ENCODE results near the gene MTPN. TPM values are rescaled to one million over a fixed set of nuclear protein-coding genes. Genes with fewer than 3 reads are reported as not detected.

MTPN gene
- total RNA-seq, 1 donor from 2014 or later = 54.8 TPM

DNA sequence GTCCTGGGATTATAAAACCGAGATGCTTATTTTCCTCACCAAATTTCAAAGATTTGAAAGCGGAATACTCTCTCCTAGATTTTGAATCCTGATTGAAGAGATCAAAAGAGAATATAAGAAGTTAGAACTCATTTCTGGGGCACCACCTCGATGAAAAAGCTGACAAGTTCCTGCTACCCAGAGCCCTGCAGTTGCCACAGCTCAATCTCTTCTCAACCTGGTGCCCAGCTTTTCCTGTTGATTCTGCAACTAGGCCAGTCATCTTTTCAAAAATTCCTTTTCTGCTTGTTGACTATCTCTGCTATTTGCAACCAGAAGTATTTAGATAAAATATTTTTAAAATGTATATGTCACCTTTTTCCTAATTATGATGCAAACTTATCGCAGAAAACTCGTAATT lies 45.0 kb downstream of the MTPN start:
- Histone ChIP-seq H3K9me3 (ENCODE audit: control insufficient read depth in 3 of 3, low read length in 3 of 3) (no peaks in the 10 kb centered on the region), H3K27ac (ENCODE audit: low read depth, low read length) (no peak overlapping the region), H3K36me3 (ENCODE audit: control insufficient read depth in 3 of 3, insufficient read depth in 3 of 3, low read length in 3 of 3) (peaks cover 0 to 3% (median 3%) of the 10 kb centered on the region in 3 donors), H3K27me3 (ENCODE audit: control insufficient read depth in 3 of 3, insufficient read depth in 3 of 3, low read length in 3 of 3) (no peaks in the 10 kb centered on the region), H3K9ac (ENCODE audit: low read depth in 1 of 3, low read length in 3 of 3) (no peak overlapping the region), H3K4me1 (ENCODE audit: control insufficient read depth in 3 of 3, insufficient read depth in 3 of 3, low read length in 3 of 3) (peaks cover 13 to 22% (median 14%) of the 10 kb centered on the region in 3 donors), H3K4me3 (ENCODE audit: low read length in 3 of 3) (no peak overlapping the region)

DNA sequence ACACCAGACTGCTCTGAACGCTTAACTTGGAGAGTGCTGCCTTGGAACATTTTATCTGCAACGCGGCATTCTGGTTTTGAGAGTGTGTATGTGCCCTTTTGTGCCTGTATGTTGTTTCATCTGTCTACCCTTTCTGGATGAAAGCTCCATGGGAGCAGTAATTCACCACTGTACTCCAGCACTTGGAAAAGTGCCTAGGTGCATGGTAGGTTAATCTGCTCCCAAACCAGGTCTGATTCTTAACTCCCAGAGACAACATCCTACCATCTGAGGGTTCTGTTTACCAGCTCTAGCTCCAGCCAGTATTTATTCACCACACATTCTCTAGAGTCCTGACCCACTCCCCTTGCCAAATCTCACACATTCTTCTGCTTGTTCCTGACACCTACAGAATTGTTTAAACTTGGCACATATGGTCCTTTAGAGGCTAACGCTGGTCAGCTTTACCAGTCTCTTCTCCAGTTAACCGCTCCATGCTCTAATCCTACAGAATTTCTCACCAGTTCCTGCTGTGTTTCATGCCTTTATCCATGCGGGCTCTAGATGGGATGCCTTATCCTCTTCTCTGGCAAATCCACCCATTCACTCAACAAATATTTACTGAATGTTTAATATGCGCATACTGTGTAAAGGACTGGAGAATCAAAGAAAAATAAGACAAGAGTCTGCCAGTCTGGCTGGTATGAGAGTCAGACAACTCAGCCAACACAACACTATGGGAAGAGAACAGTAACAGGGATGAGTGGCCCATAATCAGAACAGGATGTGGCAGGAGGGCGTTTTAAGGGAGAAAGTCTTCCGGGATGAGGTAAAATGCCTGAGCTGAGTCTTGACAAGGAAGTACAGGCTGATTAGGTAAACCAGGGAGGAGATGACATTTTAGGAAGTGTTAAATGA lies 46.3 kb downstream of the MTPN start:
- Histone ChIP-seq H3K4me1 (ENCODE audit: control insufficient read depth in 3 of 3, insufficient read depth in 3 of 3, low read length in 3 of 3) (peaks cover 13 to 22% (median 14%) of the 10 kb centered on the region in 3 donors), H3K27ac (ENCODE audit: low read depth, low read length) (no peak overlapping the region), H3K9ac (ENCODE audit: low read depth in 1 of 3, low read length in 3 of 3) (no peak overlapping the region), H3K36me3 (ENCODE audit: control insufficient read depth in 3 of 3, insufficient read depth in 3 of 3, low read length in 3 of 3) (peaks cover 0 to 3% (median 3%) of the 10 kb centered on the region in 3 donors), H3K9me3 (ENCODE audit: control insufficient read depth in 3 of 3, low read length in 3 of 3) (no peaks in the 10 kb centered on the region), H3K27me3 (ENCODE audit: control insufficient read depth in 3 of 3, insufficient read depth in 3 of 3, low read length in 3 of 3) (no peaks in the 10 kb centered on the region), H3K4me3 (ENCODE audit: low read length in 3 of 3) (no peak overlapping the region)

DNA sequence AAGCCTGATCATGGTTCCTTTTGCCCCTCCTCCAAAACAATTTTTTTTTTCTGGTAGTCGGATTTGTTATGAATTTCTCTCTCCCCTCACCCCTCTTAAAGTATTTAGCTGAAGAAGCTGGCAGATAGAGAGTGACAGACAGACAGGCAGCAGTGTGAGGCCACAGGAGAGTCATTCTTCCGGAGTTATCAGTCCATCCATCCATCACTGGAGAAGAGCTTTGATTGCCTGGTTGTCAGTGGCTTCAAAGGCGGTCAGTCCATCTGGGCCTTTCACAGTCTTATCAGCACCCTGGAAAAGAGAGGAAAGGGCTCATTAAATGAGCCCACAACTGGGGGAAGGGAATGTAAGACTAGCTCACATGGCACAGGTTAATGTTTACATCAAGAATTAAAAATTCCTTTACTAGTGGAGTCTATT lies 47.4 kb downstream of the MTPN start:
- H3K36me3 ChIP-seq (ENCODE audit: control insufficient read depth in 3 of 3, insufficient read depth in 3 of 3, low read length in 3 of 3) = peaks cover 0 to 3% (median 3%) of the 10 kb centered on the region in 3 donors
- H3K9ac ChIP-seq (ENCODE audit: low read depth in 1 of 3, low read length in 3 of 3) = no peak overlapping the region
- H3K27me3 ChIP-seq (ENCODE audit: control insufficient read depth in 3 of 3, insufficient read depth in 3 of 3, low read length in 3 of 3) = no peaks in the 10 kb centered on the region
- H3K27ac ChIP-seq (ENCODE audit: low read depth, low read length) = no peak overlapping the region
- H3K4me3 ChIP-seq (ENCODE audit: low read length in 3 of 3) = no peak overlapping the region
- H3K9me3 ChIP-seq (ENCODE audit: control insufficient read depth in 3 of 3, low read length in 3 of 3) = no peaks in the 10 kb centered on the region
- peaks cover 10 to 21% (median 14%) of the 10 kb centered on the region in 3 donors for H3K4me1 ChIP-seq (ENCODE audit: control insufficient read depth in 3 of 3, insufficient read depth in 3 of 3, low read length in 3 of 3)

DNA sequence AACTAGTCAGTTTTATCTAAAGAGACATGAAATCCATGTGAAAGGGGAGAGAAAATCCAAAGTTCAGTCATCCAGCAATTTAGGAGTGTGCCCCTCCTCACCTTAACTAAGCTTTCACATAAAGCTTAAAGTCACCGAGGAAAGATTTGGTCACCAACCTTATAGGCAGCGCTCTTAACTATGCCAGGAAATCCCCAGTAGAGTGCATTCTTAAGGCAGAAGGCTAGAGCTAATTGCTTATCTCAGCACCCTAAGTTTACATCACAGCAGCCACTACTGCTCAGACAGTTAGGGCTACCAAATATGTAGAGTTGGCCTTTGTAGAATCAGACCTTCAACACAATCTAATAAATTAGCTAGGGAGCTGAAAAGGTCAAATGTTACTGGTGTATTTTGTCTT lies 47.9 kb downstream of the MTPN start:
- Histone ChIP-seq H3K36me3 (ENCODE audit: control insufficient read depth in 3 of 3, insufficient read depth in 3 of 3, low read length in 3 of 3) (peaks cover 0 to 3% (median 3%) of the 10 kb centered on the region in 3 donors), H3K4me3 (ENCODE audit: low read length in 3 of 3) (no peak overlapping the region), H3K9me3 (ENCODE audit: control insufficient read depth in 3 of 3, low read length in 3 of 3) (no peaks in the 10 kb centered on the region), H3K4me1 (ENCODE audit: control insufficient read depth in 3 of 3, insufficient read depth in 3 of 3, low read length in 3 of 3) (peaks cover 5 to 16% (median 9%) of the 10 kb centered on the region in 3 donors), H3K9ac (ENCODE audit: low read depth in 1 of 3, low read length in 3 of 3) (no peak overlapping the region), H3K27me3 (ENCODE audit: control insufficient read depth in 3 of 3, insufficient read depth in 3 of 3, low read length in 3 of 3) (no peaks in the 10 kb centered on the region), H3K27ac (ENCODE audit: low read depth, low read length) (no peak overlapping the region)

DNA sequence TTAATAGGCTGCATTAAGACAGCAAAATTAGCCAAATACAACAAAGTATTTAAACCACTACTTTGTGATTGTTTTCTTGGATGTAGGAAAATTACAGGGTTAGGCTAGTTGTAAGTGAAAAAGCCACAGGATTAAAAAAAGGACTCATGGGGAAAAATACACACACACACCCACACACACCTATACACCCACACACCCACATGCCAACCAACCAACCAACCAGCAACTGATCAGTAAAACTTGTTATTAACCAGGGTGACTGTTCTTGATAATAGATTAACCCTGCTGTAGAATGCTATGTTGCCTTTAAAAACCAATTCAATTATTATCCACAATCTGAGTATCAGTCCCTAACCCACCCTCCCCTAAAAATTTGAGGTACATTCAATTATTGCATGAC lies 49.0 kb downstream of the MTPN start:
- Histone ChIP-seq H3K9me3 (ENCODE audit: control insufficient read depth in 3 of 3, low read length in 3 of 3) (no peaks in the 10 kb centered on the region), H3K27me3 (ENCODE audit: control insufficient read depth in 3 of 3, insufficient read depth in 3 of 3, low read length in 3 of 3) (no peaks in the 10 kb centered on the region), H3K9ac (ENCODE audit: low read depth in 1 of 3, low read length in 3 of 3) (no peak overlapping the region), H3K36me3 (ENCODE audit: control insufficient read depth in 3 of 3, insufficient read depth in 3 of 3, low read length in 3 of 3) (peaks cover 0 to 3% (median 3%) of the 10 kb centered on the region in 3 donors), H3K4me3 (ENCODE audit: low read length in 3 of 3) (no peak overlapping the region), H3K27ac (ENCODE audit: low read depth, low read length) (no peak overlapping the region), H3K4me1 (ENCODE audit: control insufficient read depth in 3 of 3, insufficient read depth in 3 of 3, low read length in 3 of 3) (peaks cover 3 to 14% (median 6%) of the 10 kb centered on the region in 3 donors)

DNA sequence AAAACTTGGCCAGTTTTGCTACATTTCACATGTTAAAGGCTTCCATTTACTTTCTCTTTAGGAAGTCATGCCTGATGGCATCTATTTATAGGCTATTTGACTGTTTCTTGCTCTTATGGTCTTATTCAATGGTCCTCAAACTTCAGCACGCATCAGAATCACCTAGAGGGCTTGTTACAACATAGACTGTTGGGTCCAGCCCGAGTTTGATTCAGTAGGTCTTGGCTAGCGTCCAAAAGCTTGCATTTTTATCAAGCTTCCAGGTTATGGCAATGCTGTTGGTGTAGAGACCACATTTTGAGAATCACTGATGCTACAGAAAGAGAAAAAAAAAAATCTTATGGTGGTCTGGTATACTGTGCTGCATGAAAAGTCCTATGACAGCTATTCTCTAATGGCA lies 51.9 kb downstream of the MTPN start:
- peaks cover 0 to 4% (median 4%) of the 10 kb centered on the region in 3 donors for H3K4me1 ChIP-seq (ENCODE audit: control insufficient read depth in 3 of 3, insufficient read depth in 3 of 3, low read length in 3 of 3)
- no peaks in the 10 kb centered on the region for H3K27me3 ChIP-seq (ENCODE audit: control insufficient read depth in 3 of 3, insufficient read depth in 3 of 3, low read length in 3 of 3)
- H3K4me3 ChIP-seq (ENCODE audit: low read length in 3 of 3) = no peak overlapping the region
- H3K9ac ChIP-seq (ENCODE audit: low read depth in 1 of 3, low read length in 3 of 3) = no peak overlapping the region
- H3K27ac ChIP-seq (ENCODE audit: low read depth, low read length) = no peak overlapping the region
- H3K36me3 ChIP-seq (ENCODE audit: control insufficient read depth in 3 of 3, insufficient read depth in 3 of 3, low read length in 3 of 3) = peaks cover 0 to 3% (median 3%) of the 10 kb centered on the region in 3 donors
- no peaks in the 10 kb centered on the region for H3K9me3 ChIP-seq (ENCODE audit: control insufficient read depth in 3 of 3, low read length in 3 of 3)

DNA sequence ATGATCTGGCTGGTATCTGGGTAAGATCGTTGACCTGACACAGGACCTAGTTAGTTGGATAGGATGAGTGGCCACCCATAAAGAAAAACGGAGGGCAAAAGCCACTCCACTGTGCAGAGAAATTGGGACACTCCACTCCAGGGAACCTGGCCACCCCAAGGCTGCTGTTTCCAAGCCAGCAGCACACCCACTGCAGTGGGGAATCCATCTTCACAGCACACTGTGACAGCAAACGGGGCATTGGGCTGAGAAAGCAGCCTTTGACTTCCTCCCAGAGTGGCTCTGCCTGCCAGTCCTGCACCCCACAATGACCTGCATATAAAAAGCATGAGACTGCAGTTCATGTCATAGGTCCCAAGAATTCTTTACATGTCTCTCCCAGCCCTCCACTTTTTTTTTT lies 52.9 kb downstream of the MTPN start:
- no peak overlapping the region for H3K9ac ChIP-seq (ENCODE audit: low read depth in 1 of 3, low read length in 3 of 3)
- no peak overlapping the region for H3K27ac ChIP-seq (ENCODE audit: low read depth, low read length)
- peaks cover 0 to 2% (median 1%) of the 10 kb centered on the region in 3 donors for H3K36me3 ChIP-seq (ENCODE audit: control insufficient read depth in 3 of 3, insufficient read depth in 3 of 3, low read length in 3 of 3)
- no peaks in the 10 kb centered on the region for H3K9me3 ChIP-seq (ENCODE audit: control insufficient read depth in 3 of 3, low read length in 3 of 3)
- no peaks in the 10 kb centered on the region for H3K27me3 ChIP-seq (ENCODE audit: control insufficient read depth in 3 of 3, insufficient read depth in 3 of 3, low read length in 3 of 3)
- H3K4me1 ChIP-seq (ENCODE audit: control insufficient read depth in 3 of 3, insufficient read depth in 3 of 3, low read length in 3 of 3) = peaks cover 0 to 4% (median 2%) of the 10 kb centered on the region in 3 donors
- H3K4me3 ChIP-seq (ENCODE audit: low read length in 3 of 3) = no peak overlapping the region

DNA sequence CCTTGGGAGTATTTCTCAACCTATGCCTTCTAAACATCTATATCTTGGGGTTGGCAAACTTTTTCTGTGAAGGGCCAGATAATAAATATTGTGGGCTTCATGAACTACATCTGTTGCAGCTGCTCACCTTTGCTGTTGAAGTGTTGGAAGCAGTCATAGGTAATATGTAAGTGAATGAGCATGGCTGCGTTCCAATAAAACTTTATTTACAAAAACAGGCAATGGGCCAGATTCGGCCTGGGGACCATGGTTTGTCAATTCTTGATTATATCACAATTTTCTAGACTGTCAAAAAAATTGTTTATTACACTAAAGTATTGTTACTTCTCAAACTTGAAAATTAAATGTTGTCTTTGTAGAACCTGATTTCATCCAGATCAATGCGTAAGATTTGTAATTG lies 54.9 kb downstream of the MTPN start:
- no peaks in the 10 kb centered on the region for H3K9me3 ChIP-seq (ENCODE audit: control insufficient read depth in 3 of 3, low read length in 3 of 3)
- no peaks in the 10 kb centered on the region for H3K27me3 ChIP-seq (ENCODE audit: control insufficient read depth in 3 of 3, insufficient read depth in 3 of 3, low read length in 3 of 3)
- no peak overlapping the region for H3K4me3 ChIP-seq (ENCODE audit: low read length in 3 of 3)
- H3K27ac ChIP-seq (ENCODE audit: low read depth, low read length) = no peak overlapping the region
- no peak overlapping the region for H3K9ac ChIP-seq (ENCODE audit: low read depth in 1 of 3, low read length in 3 of 3)
- H3K4me1 ChIP-seq (ENCODE audit: control insufficient read depth in 3 of 3, insufficient read depth in 3 of 3, low read length in 3 of 3) = no peaks in the 10 kb centered on the region
- H3K36me3 ChIP-seq (ENCODE audit: control insufficient read depth in 3 of 3, insufficient read depth in 3 of 3, low read length in 3 of 3) = no peaks in the 10 kb centered on the region

DNA sequence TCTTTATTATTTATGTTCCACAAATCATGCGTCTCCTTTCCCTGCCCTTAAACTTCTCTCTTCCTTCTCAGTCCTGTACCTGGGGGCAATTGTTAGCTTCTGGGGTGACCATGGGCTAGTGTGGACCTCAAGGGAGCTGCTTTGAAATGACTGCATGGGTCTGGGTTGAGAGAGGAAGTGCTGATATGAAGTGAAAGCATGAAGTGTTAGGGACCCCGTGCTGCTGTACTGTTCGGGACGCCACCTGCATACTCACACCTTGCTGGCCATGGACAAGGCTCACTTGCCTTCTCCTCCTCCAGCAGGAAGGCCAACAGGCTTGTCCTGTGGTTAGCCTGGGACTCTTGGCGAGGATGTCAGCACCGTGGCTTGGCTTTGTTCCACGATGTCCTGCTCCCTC lies 56.7 kb downstream of the MTPN start:
- Histone ChIP-seq H3K27ac (ENCODE audit: low read depth, low read length) (no peak overlapping the region), H3K9me3 (ENCODE audit: control insufficient read depth in 3 of 3, low read length in 3 of 3) (no peaks in the 10 kb centered on the region), H3K27me3 (ENCODE audit: control insufficient read depth in 3 of 3, insufficient read depth in 3 of 3, low read length in 3 of 3) (no peaks in the 10 kb centered on the region), H3K9ac (ENCODE audit: low read depth in 1 of 3, low read length in 3 of 3) (no peak overlapping the region), H3K4me1 (ENCODE audit: control insufficient read depth in 3 of 3, insufficient read depth in 3 of 3, low read length in 3 of 3) (no peaks in the 10 kb centered on the region), H3K36me3 (ENCODE audit: control insufficient read depth in 3 of 3, insufficient read depth in 3 of 3, low read length in 3 of 3) (no peaks in the 10 kb centered on the region), H3K4me3 (ENCODE audit: low read length in 3 of 3) (no peak overlapping the region)

DNA sequence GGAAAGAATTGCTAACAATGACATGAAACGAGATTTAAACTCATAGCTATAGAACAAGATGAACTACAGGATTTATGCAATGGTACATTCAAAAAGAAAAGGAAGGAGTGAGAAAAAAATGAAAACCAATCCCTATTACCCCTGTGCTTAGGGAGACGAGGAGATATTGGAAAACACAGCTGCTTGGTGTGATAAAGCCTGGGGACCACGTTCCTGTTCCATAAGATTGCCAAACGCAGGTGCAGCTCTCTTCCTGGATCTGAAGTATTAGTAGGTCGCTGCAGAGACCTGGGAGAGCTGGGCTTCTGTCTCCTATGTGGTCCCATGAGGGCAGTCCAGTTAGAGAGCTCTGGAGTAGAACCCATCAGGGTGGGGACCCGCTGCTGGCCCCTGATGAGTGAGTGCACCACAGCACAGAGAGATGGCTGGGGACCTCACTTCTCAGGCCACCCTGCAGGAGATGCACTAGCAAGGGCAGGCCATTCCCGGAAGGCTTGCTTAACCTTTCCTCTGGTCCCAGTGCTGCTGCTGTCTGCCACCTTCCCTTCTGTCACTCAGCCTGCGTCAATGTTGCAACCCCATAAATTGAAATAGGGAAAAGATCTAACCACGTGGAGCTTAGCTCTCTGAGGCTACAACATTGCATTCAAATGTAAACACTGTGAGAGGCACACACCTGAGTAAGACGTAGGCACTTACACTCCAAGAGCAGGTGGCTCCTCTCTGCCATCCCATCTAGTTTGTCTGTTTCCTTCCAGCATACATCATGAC lies 57.9 kb downstream of the MTPN start:
- Histone ChIP-seq H3K4me1 (ENCODE audit: control insufficient read depth in 3 of 3, insufficient read depth in 3 of 3, low read length in 3 of 3) (no peaks in the 10 kb centered on the region), H3K27me3 (ENCODE audit: control insufficient read depth in 3 of 3, insufficient read depth in 3 of 3, low read length in 3 of 3) (no peaks in the 10 kb centered on the region), H3K36me3 (ENCODE audit: control insufficient read depth in 3 of 3, insufficient read depth in 3 of 3, low read length in 3 of 3) (no peaks in the 10 kb centered on the region), H3K4me3 (ENCODE audit: low read length in 3 of 3) (no peak overlapping the region), H3K9me3 (ENCODE audit: control insufficient read depth in 3 of 3, low read length in 3 of 3) (no peaks in the 10 kb centered on the region), H3K27ac (ENCODE audit: low read depth, low read length) (no peak overlapping the region), H3K9ac (ENCODE audit: low read depth in 1 of 3, low read length in 3 of 3) (no peak overlapping the region)
